Liver (tissue), 3 donors: ENCODE measurements around the gene CEP128.
A peak's percentile ranks its signal among the peaks of the same experiment; 100 is the strongest.

Experiments
- EGR1 ChIP-seq, 2 donors: IDR thresholded peaks; 2 replicates each; pipeline ENCODE4 v1.6.1; 2016 to 2018; ENCODE audit warnings: antibody characterized with exemption in 2 of 2, low read depth in 2 of 2
- FOXA1 ChIP-seq: IDR thresholded peaks from 2 replicates; pipeline ENCODE4 v1.6.1; 2016; ENCODE audit warnings: antibody characterized with exemption
- FOXA2 ChIP-seq: IDR thresholded peaks from 2 replicates; pipeline ENCODE4 v1.6.1; 2016; ENCODE audit warnings: antibody characterized with exemption
- GABPA ChIP-seq, 2 donors: IDR thresholded peaks in 1 of 2; conservative IDR thresholded peaks in 1 of 2; 2 replicates each; pipeline ENCODE4 v1.6.1; 2016; ENCODE audit warnings: antibody characterized with exemption in 2 of 2, mild to moderate bottlenecking in 1 of 2, moderate library complexity in 1 of 2
- JUND ChIP-seq, 2 donors: IDR thresholded peaks; 2 replicates each; pipeline ENCODE4 v1.6.1; 2016; ENCODE audit warnings: antibody characterized with exemption in 2 of 2
- RAD21 ChIP-seq, 2 donors: IDR thresholded peaks; 2 replicates each; pipeline ENCODE4 v1.6.1; 2016; ENCODE audit warnings: antibody characterized with exemption in 2 of 2, mild to moderate bottlenecking in 2 of 2
- SP1 ChIP-seq: IDR thresholded peaks from 2 replicates; pipeline ENCODE4 v1.6.1; 2018; ENCODE audit warnings: antibody characterized with exemption, mild to moderate bottlenecking
- TAF1 ChIP-seq: conservative IDR thresholded peaks from 2 replicates; pipeline ENCODE4 v1.6.1; 2016; ENCODE audit warnings: antibody characterized with exemption, mild to moderate bottlenecking
- YY1 ChIP-seq: IDR thresholded peaks from 2 replicates; pipeline ENCODE4 v1.6.1; 2016; ENCODE audit warnings: antibody characterized with exemption, mild to moderate bottlenecking
- TF ChIP-seq, protein P1 (sequence below): fragments of 150-350 bp; IDR thresholded peaks from 2 replicates; pipeline ENCODE4 v1.5.1; 2017; ENCODE audit warnings: improper control_type of control experiment, low read depth, low read length; ENCODE audit not compliant: missing input control
- TF ChIP-seq, protein P2 (sequence below): IDR thresholded peaks from 2 replicates; pipeline ENCODE4 v1.6.1; 2016; ENCODE audit warnings: antibody characterized with exemption
- TF ChIP-seq, protein P3 (sequence below): IDR thresholded peaks from 2 replicates; pipeline ENCODE4 v1.6.1; 2016; ENCODE audit warnings: antibody characterized with exemption
- TF ChIP-seq, protein P4 (sequence below): IDR thresholded peaks from 2 replicates; pipeline ENCODE4 v1.6.1; 2016; ENCODE audit warnings: antibody characterized with exemption, mild to moderate bottlenecking
- TF ChIP-seq, protein P5 (sequence below): IDR thresholded peaks from 2 replicates; pipeline ENCODE4 v1.6.1; 2016; ENCODE audit warnings: antibody characterized with exemption
- donor health status: healthy.
- donor health status: healthy.

DNA sequence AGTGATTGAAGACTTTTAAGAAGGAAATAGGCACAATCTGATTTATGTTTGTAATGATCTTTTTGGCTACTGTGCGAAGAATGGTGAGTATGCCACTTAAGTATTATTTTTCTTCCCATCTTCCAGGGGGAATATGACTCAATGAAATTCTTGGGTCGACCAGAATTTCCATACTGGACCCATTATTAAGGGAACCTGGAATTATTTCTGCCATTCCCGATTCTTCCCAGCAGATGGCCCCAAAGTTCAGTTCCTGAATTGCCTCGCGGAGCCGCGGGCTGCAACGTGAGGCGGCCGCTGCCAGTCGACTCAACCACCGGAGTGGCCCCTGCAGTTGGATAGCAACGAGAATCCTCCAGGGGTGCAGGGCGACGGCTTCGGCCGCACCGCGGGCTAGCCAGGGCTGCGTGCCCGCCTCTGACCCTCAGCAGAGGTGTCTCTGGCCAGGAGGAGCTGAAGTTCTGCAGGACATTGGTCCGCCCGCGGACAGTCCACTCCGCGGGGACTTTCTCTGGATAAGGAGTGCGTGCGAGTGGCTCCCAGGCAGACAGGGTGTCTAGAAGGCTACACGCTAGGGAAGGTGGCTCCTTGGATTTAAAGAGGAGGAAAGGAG, 13.3 kb upstream of the CEP128 start:
- TF ChIP-seq, protein P1, sequence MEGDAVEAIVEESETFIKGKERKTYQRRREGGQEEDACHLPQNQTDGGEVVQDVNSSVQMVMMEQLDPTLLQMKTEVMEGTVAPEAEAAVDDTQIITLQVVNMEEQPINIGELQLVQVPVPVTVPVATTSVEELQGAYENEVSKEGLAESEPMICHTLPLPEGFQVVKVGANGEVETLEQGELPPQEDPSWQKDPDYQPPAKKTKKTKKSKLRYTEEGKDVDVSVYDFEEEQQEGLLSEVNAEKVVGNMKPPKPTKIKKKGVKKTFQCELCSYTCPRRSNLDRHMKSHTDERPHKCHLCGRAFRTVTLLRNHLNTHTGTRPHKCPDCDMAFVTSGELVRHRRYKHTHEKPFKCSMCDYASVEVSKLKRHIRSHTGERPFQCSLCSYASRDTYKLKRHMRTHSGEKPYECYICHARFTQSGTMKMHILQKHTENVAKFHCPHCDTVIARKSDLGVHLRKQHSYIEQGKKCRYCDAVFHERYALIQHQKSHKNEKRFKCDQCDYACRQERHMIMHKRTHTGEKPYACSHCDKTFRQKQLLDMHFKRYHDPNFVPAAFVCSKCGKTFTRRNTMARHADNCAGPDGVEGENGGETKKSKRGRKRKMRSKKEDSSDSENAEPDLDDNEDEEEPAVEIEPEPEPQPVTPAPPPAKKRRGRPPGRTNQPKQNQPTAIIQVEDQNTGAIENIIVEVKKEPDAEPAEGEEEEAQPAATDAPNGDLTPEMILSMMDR: peak; percentile 80
- TF ChIP-seq SP1 (no peak), TAF1 (no peak), FOXA1 (no peak), JUND (IDR thresholded peaks at IDR 0.05) (no peak), RAD21 (IDR thresholded peaks at IDR 0.05) (peak; percentile 97), YY1 (no peak), EGR1 (IDR thresholded peaks at IDR 0.05; ENCODE audit: low read depth in 2 of 2) (no peak), FOXA2 (no peak), GABPA (IDR thresholded peaks at IDR 0.05 in 1 of 2, conservative IDR thresholded peaks at IDR 0.05 in 1 of 2) (no peak)
- TF ChIP-seq, protein P2, sequence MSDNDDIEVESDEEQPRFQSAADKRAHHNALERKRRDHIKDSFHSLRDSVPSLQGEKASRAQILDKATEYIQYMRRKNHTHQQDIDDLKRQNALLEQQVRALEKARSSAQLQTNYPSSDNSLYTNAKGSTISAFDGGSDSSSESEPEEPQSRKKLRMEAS: no peak
- TF ChIP-seq, protein P3, sequence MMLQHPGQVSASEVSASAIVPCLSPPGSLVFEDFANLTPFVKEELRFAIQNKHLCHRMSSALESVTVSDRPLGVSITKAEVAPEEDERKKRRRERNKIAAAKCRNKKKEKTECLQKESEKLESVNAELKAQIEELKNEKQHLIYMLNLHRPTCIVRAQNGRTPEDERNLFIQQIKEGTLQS: no peak
- TF ChIP-seq, protein P4, sequence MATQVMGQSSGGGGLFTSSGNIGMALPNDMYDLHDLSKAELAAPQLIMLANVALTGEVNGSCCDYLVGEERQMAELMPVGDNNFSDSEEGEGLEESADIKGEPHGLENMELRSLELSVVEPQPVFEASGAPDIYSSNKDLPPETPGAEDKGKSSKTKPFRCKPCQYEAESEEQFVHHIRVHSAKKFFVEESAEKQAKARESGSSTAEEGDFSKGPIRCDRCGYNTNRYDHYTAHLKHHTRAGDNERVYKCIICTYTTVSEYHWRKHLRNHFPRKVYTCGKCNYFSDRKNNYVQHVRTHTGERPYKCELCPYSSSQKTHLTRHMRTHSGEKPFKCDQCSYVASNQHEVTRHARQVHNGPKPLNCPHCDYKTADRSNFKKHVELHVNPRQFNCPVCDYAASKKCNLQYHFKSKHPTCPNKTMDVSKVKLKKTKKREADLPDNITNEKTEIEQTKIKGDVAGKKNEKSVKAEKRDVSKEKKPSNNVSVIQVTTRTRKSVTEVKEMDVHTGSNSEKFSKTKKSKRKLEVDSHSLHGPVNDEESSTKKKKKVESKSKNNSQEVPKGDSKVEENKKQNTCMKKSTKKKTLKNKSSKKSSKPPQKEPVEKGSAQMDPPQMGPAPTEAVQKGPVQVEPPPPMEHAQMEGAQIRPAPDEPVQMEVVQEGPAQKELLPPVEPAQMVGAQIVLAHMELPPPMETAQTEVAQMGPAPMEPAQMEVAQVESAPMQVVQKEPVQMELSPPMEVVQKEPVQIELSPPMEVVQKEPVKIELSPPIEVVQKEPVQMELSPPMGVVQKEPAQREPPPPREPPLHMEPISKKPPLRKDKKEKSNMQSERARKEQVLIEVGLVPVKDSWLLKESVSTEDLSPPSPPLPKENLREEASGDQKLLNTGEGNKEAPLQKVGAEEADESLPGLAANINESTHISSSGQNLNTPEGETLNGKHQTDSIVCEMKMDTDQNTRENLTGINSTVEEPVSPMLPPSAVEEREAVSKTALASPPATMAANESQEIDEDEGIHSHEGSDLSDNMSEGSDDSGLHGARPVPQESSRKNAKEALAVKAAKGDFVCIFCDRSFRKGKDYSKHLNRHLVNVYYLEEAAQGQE: no peak
- TF ChIP-seq, protein P5, sequence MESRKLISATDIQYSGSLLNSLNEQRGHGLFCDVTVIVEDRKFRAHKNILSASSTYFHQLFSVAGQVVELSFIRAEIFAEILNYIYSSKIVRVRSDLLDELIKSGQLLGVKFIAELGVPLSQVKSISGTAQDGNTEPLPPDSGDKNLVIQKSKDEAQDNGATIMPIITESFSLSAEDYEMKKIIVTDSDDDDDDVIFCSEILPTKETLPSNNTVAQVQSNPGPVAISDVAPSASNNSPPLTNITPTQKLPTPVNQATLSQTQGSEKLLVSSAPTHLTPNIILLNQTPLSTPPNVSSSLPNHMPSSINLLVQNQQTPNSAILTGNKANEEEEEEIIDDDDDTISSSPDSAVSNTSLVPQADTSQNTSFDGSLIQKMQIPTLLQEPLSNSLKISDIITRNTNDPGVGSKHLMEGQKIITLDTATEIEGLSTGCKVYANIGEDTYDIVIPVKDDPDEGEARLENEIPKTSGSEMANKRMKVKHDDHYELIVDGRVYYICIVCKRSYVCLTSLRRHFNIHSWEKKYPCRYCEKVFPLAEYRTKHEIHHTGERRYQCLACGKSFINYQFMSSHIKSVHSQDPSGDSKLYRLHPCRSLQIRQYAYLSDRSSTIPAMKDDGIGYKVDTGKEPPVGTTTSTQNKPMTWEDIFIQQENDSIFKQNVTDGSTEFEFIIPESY: no peak
